K562 (cell line): ENCODE measurements around the gene CHPF2. TPM values are rescaled to one million over a fixed set of nuclear protein-coding genes. Genes with fewer than 3 reads are reported as not detected.

Source experiments
- ATAC-seq: fragments of 200-7000 bp; cut with Tn5 transposase; 3 replicates; pipeline ENCODE4 v1.9.1; 2020; ENCODE audit warnings: moderate library complexity
- BruUV-seq: library from RNA; stranded (reverse); fragments of 400-500 nt; replicated peaks from 2 replicates; lab custom pipeline; 2021; lab: Mats Ljungman, UMichigan
- CTCF ChIA-PET: fragments of 300-600 bp; formaldehyde crosslinking; extraction: SDS; loops from one replicate; lab custom pipeline; 2021; ENCODE audit warnings: low intra/inter-chr PET ratio; lab: Yijun Ruan, JAX
- POLR2A ChIA-PET: fragments of 300-600, 350-650 bp; sonication (Branson Sonifier 250); formaldehyde crosslinking; extraction: SDS; loops from one replicate; lab custom pipeline; 2021; ENCODE audit warnings: antibody characterized with exemption, inconsistent platforms; lab: Yijun Ruan, JAX
- DNase-seq, 4 experiments: peaks; one replicate each; pipeline versions ENCODE4 v3.0.0 to v3.0.0-alpha.2; 2011 to 2018; ENCODE audit warnings: low spot score in 3 of 4, mixed read lengths in 3 of 4; ENCODE audit errors: extremely low read depth in 1 of 4
- FAIRE-seq: peaks from 2 replicates; lab custom pipeline; 2011; peaks lifted over from hg19 to GRCh38; lab: Jason Lieb, UNC
- H2AFZ ChIP-seq: 2 replicates; pipeline ENCODE4 v1.6.0; 2011; ENCODE audit warnings: low read depth, low read length, control low read depth, inconsistent platforms
- H3K27ac ChIP-seq: fragments of 200-600 bp; 3 replicates; pipeline ENCODE4 v1.8.0; 2011; ENCODE audit warnings: low read depth, mild to moderate bottlenecking, control low read depth, inconsistent platforms, low read length, moderate library complexity, mixed read lengths; ENCODE audit errors: extremely low read depth
- H3K27me3 ChIP-seq, 2 experiments: fragments of 300-600 bp in 1 of 2; 2 replicates in 1 of 2; 3 replicates in 1 of 2; pipeline versions ENCODE4 v1.6.0 to v1.8.0; 2011; ENCODE audit warnings: inconsistent platforms in 2 of 2, low read length in 2 of 2, mild to moderate bottlenecking in 1 of 2, mixed read lengths in 1 of 2, moderate library complexity in 1 of 2; ENCODE audit not compliant: control insufficient read depth in 2 of 2, insufficient read depth in 2 of 2
- H3K36me3 ChIP-seq: fragments of 300-600 bp; 3 replicates; pipeline ENCODE4 v1.8.0; 2011; ENCODE audit warnings: mild to moderate bottlenecking, low read length, inconsistent platforms; ENCODE audit not compliant: control insufficient read depth, insufficient read depth
- H3K4me1 ChIP-seq, 2 experiments: fragments of 200-600 bp in 1 of 2; replicated peaks in 1 of 2; 2 replicates in 1 of 2; 3 replicates in 1 of 2; pipeline versions ENCODE4 v1.5.1 to v1.8.0; 2011; ENCODE audit warnings: inconsistent platforms in 2 of 2, low read length in 2 of 2, mild to moderate bottlenecking in 1 of 2, mixed read lengths in 1 of 2, moderate library complexity in 1 of 2; ENCODE audit not compliant: control insufficient read depth in 2 of 2, insufficient read depth in 2 of 2
- H3K4me2 ChIP-seq: 2 replicates; pipeline ENCODE4 v1.6.1; 2011; ENCODE audit warnings: low read length, control low read depth, inconsistent platforms, mixed read lengths; ENCODE audit not compliant: insufficient read depth
- H3K4me3 ChIP-seq: fragments of 200-600 bp; sonication (generic), shearing (Covaris generic); 2 replicates; pipeline ENCODE4 v1.5.1; 2016; ENCODE audit warnings: control low read depth, inconsistent platforms
- H3K79me2 ChIP-seq: fragments of 200-600 bp; 3 replicates; pipeline ENCODE4 v1.8.0; 2011; ENCODE audit warnings: low read length, inconsistent platforms; ENCODE audit not compliant: control insufficient read depth, insufficient read depth
- H3K9ac ChIP-seq, 2 experiments: 2 replicates each; pipeline versions ENCODE4 v1.6.0 to v1.6.1; 2011; ENCODE audit warnings: low read depth in 2 of 2, low read length in 2 of 2, control low read depth in 1 of 2, inconsistent platforms in 1 of 2, mild to moderate bottlenecking in 1 of 2, mixed read lengths in 1 of 2; ENCODE audit not compliant: insufficient read depth in 1 of 2
- H3K9me1 ChIP-seq: one replicate; pipeline ENCODE4 v1.6.0; 2011; ENCODE audit warnings: inconsistent platforms, mild to moderate bottlenecking, low read length, moderate library complexity; ENCODE audit not compliant: control insufficient read depth, insufficient read depth
- H3K9me3 ChIP-seq: replicated peaks from 2 replicates; pipeline ENCODE4 v1.5.1; 2011; ENCODE audit warnings: low read depth, low read length, inconsistent platforms; ENCODE audit not compliant: control insufficient read depth, insufficient read depth
- H4K20me1 ChIP-seq: replicated peaks from 2 replicates; pipeline ENCODE4 v1.6.1; 2011; ENCODE audit warnings: low read length, inconsistent platforms, mixed read lengths; ENCODE audit not compliant: control insufficient read depth, insufficient read depth
- CHAMP1 ChIP-seq: fragments of 450-650 bp; IDR thresholded peaks from 2 replicates; pipeline ENCODE4 v1.6.1; 2016; ENCODE audit warnings: mild to moderate bottlenecking
- CXXC5 ChIP-seq: fragments of 250-450 bp; sonication (Bioruptor Pico); IDR thresholded peaks from 2 replicates; pipeline ENCODE4 v1.8.0; 2022; ENCODE audit warnings: inconsistent platforms, mild to moderate bottlenecking, moderate library complexity
- EWSR1 ChIP-seq: fragments of 450-650 bp; IDR thresholded peaks from 2 replicates; pipeline ENCODE4 v1.6.1; 2018; ENCODE audit warnings: borderline replicate concordance, mild to moderate bottlenecking, low read depth, moderate library complexity; ENCODE audit not compliant: partially characterized antibody
- MTA1 ChIP-seq: fragments of 450-650 bp; IDR thresholded peaks from 2 replicates; pipeline ENCODE4 v1.6.1; 2017; ENCODE audit warnings: borderline replicate concordance
- MTA3 ChIP-seq: fragments of 450-650 bp; formaldehyde crosslinking; IDR thresholded peaks from 2 replicates; pipeline ENCODE4 v1.6.1; 2017; ENCODE audit warnings: mild to moderate bottlenecking, borderline replicate concordance
- NCOA6 ChIP-seq: fragments of 450-650 bp; IDR thresholded peaks from 2 replicates; pipeline ENCODE4 v1.6.1; 2017; ENCODE audit warnings: mild to moderate bottlenecking
- NONO ChIP-seq, 2 experiments: fragments of 200-400 bp in 1 of 2; fragments of 450-650 bp in 1 of 2; formaldehyde crosslinking in 1 of 2; IDR thresholded peaks; 2 replicates each; pipeline ENCODE4 v1.6.1; 2017; ENCODE audit warnings: low read depth in 2 of 2, mild to moderate bottlenecking in 2 of 2, moderate library complexity in 2 of 2, low read length in 1 of 2
- POLR2H ChIP-seq: IDR thresholded peaks from 2 replicates; pipeline ENCODE4 v1.6.1; 2016; ENCODE audit warnings: missing genetic modification characterization, low read depth, mild to moderate bottlenecking, control low read depth, missing compliant biosample characterization, moderate library complexity
- SRSF7 ChIP-seq: fragments of 200-400 bp; formaldehyde crosslinking; optimal IDR thresholded peaks from 2 replicates; pipeline ENCODE3; 2017; ENCODE audit warnings: mild to moderate bottlenecking, low read depth, low read length
- YY1 ChIP-seq, 3 experiments: IDR thresholded peaks; 2 replicates each; pipeline ENCODE4 v1.6.1; 2011; ENCODE audit warnings: low read length in 2 of 3, mild to moderate bottlenecking in 2 of 3, moderate library complexity in 2 of 3, borderline replicate concordance in 1 of 3, control low read depth in 1 of 3, low read depth in 1 of 3; ENCODE audit not compliant: insufficient read depth in 3 of 3, insufficient replicate concordance in 2 of 3, control insufficient read depth in 1 of 3, insufficient read length in 1 of 3; ENCODE audit errors: extremely low read depth in 1 of 3
- ZNF583 ChIP-seq: fragments of 250-450 bp; sonication (Bioruptor Pico); IDR thresholded peaks from 2 replicates; pipeline ENCODE4 v1.4.0; 2020
- ZNF609 ChIP-seq: sonication (generic); formaldehyde crosslinking; IDR thresholded peaks from 2 replicates; pipeline ENCODE4 v1.8.1; 2023; ENCODE audit warnings: missing genetic modification reagents, mild to moderate bottlenecking, borderline replicate concordance
- WGBS: fragments of 100-300 bp; shearing (Covaris generic); methylation state at CpG from one replicate; pipeline ENCODE4 v1.1.6; 2016; ENCODE audit warnings: low coverage, mixed read lengths; ENCODE audit not compliant: insufficient coverage; ENCODE audit errors: missing lambda C conversion rate; 5-methylcytosine and 5-hydroxymethylcytosine counted together
- in situ Hi-C: fragments of 300-500 bp; cut with MboI; formaldehyde crosslinking; loops from 4 replicates; pipeline ENCODE4 v1.15.0; 2018; ENCODE audit warnings: inconsistent platforms, mixed read lengths
- intact Hi-C: fragments of 100-400 bp; cut with micrococcal nuclease; formaldehyde crosslinking; loops from 2 replicates; pipeline ENCODE4 v1.14.2; 2022
- polyA plus RNA-seq, 8 experiments: library from polyadenylated mRNA; depleted of rRNA in 4 of 8; stranded (reverse) in 5 of 8; unstranded in 3 of 8; fragments of >200 nt; fragmentation: Nextera tagmentation in 2 of 8; fragmentation: Illumina TruSeq in 1 of 8; extraction: Ambion mirVana in 2 of 8; extraction: Trizol in 1 of 8; gene quantifications; 2 replicates each; pipeline versions ENCODE4 v1.2.1 to v1.2.3, GENCODE V29; 2011 to 2014; ENCODE audit warnings: inconsistent platforms in 1 of 8, missing spikeins in 1 of 8
- total RNA-seq, 7 experiments: library from RNA; depleted of rRNA in 6 of 7; stranded (reverse); fragments of >200 nt in 6 of 7; fragmentation: Illumina TruSeq in 2 of 7; extraction: Trizol in 2 of 7; gene quantifications; 2 replicates each; pipeline versions ENCODE4 v1.2.1 to v1.2.3, GENCODE V29; 2011 to 2021; ENCODE audit warnings: low replicate concordance in 1 of 7

Gene CHPF2
- total and polyA plus RNA-seq, 9 of the 15 experiments (the other 6 are each of a cell fraction or from before 2014, with no cell fraction given) = 0.08 to 32.8 (median 10.5) TPM

- Histone ChIP-seq H4K20me1 (peaks cover 17% of the 10 kb centered on the region), H3K27ac (no peak overlapping the region), H3K36me3 (no peaks in the 10 kb centered on the region), H3K9me1 (peaks cover 6% of the 10 kb centered on the region), H3K79me2 (no peaks in the 10 kb centered on the region), H3K4me3 (no peak overlapping the region), H3K9ac (peak overlapping the region in 1 of 2 experiments; percentile 33; a peak in 2 of 4 replicates), H2AFZ (peak overlapping the region; percentile 65), H3K4me1 (peaks cover 11 to 44% of the 10 kb centered on the region in 2 experiments; a peak in 4 of 5 replicates), H3K27me3 (peaks cover 43 to 87% of the 10 kb centered on the region in 2 experiments), H3K9me3 (no peaks in the 10 kb centered on the region), H3K4me2 (peak overlapping the region; percentile 37)
- CTCF ChIA-PET = interaction anchor here (0.6 kb wide), 1 partner anchor 841 kb away, joined by 6 read pairs; no protein-coding TSS in a partner anchor
- no TSS peak for BruUV-seq
- peak; percentile 69 for FAIRE-seq
- 8% methylated on average over 46 of the region's 63 CpGs for WGBS
- POLR2A ChIA-PET = interaction anchor here (0.6 to 1.5 kb wide), 4 partner anchors 10 to 129 kb away, joined by 3 to 4 read pairs (median 4); no protein-coding TSS in a partner anchor
- intact Hi-C loops (no loop called here), in situ Hi-C loops (no loop called here)
- DNase-seq = peak; percentile 79 to 89 (median 86)
- ATAC-seq = peak; percentile 88
- no peak for TF ChIP-seq ZNF583 (CRISPR knock-in tag)
- no peak for TF ChIP-seq MTA1
- TF ChIP-seq ZNF609 (CRISPR knock-in tag) = no peak
- TF ChIP-seq POLR2H (tag) = no peak
- TF ChIP-seq NONO (IDR thresholded peaks at IDR 0.05; ENCODE audit: low read depth in 2 of 2, low read length in 1 of 2) = peak in 1 of 2 experiments; percentile 17; a peak in 1 of 4 replicates
- TF ChIP-seq YY1 (IDR thresholded peaks at IDR 0.05; ENCODE audit: borderline replicate concordance in 1 of 3, control insufficient read depth in 1 of 3, extremely low read depth in 1 of 3, insufficient read depth in 3 of 3, insufficient read length in 1 of 3, insufficient replicate concordance in 2 of 3, low read depth in 1 of 3, low read length in 2 of 3) = peak in 2 of 3 experiments; percentile 70 to 86
- TF ChIP-seq EWSR1 = no peak
- TF ChIP-seq MTA3 = 0 out of 2 replicates have a peak, but pooled peaks have one; percentile 63
- TF ChIP-seq CHAMP1 = no peak
- TF ChIP-seq NCOA6 = peak; percentile 73; the same call in 1 of the 2 replicates
- peak; percentile 72 for TF ChIP-seq CXXC5 (CRISPR knock-in tag)
- no peak for TF ChIP-seq SRSF7
Measured at GRCh38 chr7:151276666-151277590, 44.6 kb downstream of the CHPF2 start.
